A673 (cell line): ENCODE data around the gene CFAP300. TPM values are rescaled to one million over a fixed set of nuclear protein-coding genes. Genes with fewer than 3 reads are reported as not detected.

ENCODE experiments used
- BruUV-seq: library from RNA; stranded (reverse); fragments of 400-500 nt; replicated peaks from 2 replicates; lab custom pipeline; 2021; lab: Mats Ljungman, UMichigan
- CTCF ChIA-PET: fragments of 300-600 bp; sonication (Branson Sonifier 250); formaldehyde crosslinking; loops from one replicate; lab custom pipeline; 2022; ENCODE audit warnings: antibody characterized with exemption; lab: Charles Lee
- POLR2A ChIA-PET: fragments of 300-600 bp; sonication (Branson Sonifier 250); formaldehyde crosslinking; loops from one replicate; lab custom pipeline; 2022; ENCODE audit warnings: antibody characterized with exemption; ENCODE audit not compliant: low non-redundant PET; lab: Charles Lee
- DNase-seq: peaks from one replicate; pipeline ENCODE4 v3.0.0-alpha.2; 2015; ENCODE audit warnings: low spot score
- H3K27ac ChIP-seq: fragments of 200-600 bp; sonication (generic); 2 replicates; pipeline ENCODE4 v1.5.1; 2016; ENCODE audit warnings: mixed run types, low read depth, mild to moderate bottlenecking, mixed read lengths, antibody characterized with exemption, low read length; ENCODE audit not compliant: poor library complexity, severe bottlenecking
- H3K27me3 ChIP-seq: fragments of 200-600 bp; sonication (generic); replicated peaks from 2 replicates; pipeline ENCODE4 v1.6.1; 2017; ENCODE audit warnings: mixed run types, low read depth, mild to moderate bottlenecking, mixed read lengths, antibody characterized with exemption, low read length; ENCODE audit not compliant: insufficient read depth, poor library complexity
- H3K36me3 ChIP-seq: fragments of 200-600 bp; sonication (generic); 2 replicates; pipeline ENCODE4 v1.6.1; 2016; ENCODE audit warnings: mixed run types, mild to moderate bottlenecking, mixed read lengths, antibody characterized with exemption, low read length; ENCODE audit not compliant: insufficient read depth, poor library complexity, severe bottlenecking
- H3K4me1 ChIP-seq: fragments of 200-600 bp; sonication (generic); 2 replicates; pipeline ENCODE4 v1.6.1; 2017; ENCODE audit warnings: mixed run types, mild to moderate bottlenecking, mixed read lengths, antibody characterized with exemption, low read length; ENCODE audit not compliant: insufficient read depth, poor library complexity, severe bottlenecking
- H3K4me3 ChIP-seq: fragments of 200-600 bp; sonication (generic); 2 replicates; pipeline ENCODE4 v1.5.1; 2016; ENCODE audit warnings: low read depth, mixed run types, mild to moderate bottlenecking, mixed read lengths, low read length; ENCODE audit not compliant: poor library complexity, severe bottlenecking
- H3K9me3 ChIP-seq: fragments of 200-600 bp; sonication (generic); 2 replicates; pipeline ENCODE4 v1.6.1; 2016; ENCODE audit warnings: mixed run types, low read depth, mild to moderate bottlenecking, mixed read lengths, antibody characterized with exemption, low read length; ENCODE audit not compliant: poor library complexity, severe bottlenecking
- EZH2 ChIP-seq: fragments of 200-600 bp; sonication (generic); IDR thresholded peaks from 2 replicates; pipeline ENCODE4 v1.6.1; 2017; ENCODE audit warnings: borderline replicate concordance, low read depth, mild to moderate bottlenecking, mixed read lengths, antibody characterized with exemption, low read length; ENCODE audit not compliant: poor library complexity, severe bottlenecking
- intact Hi-C: fragments of 100-400 bp; cut with micrococcal nuclease; formaldehyde crosslinking; loops from one replicate; pipeline ENCODE4 v1.10.0; 2022; ENCODE audit not compliant: unreplicated experiment
- total RNA-seq: library from RNA; stranded (reverse); gene quantifications from 2 replicates; pipeline ENCODE4 v1.2.3, GENCODE V29; 2021
- TF ChIP-seq, protein P1 (sequence below): fragments of 300-800, 200-600 bp; sonication (generic); conservative IDR thresholded peaks from 2 replicates; pipeline ENCODE4 v1.5.1; 2017; ENCODE audit warnings: low read depth, mild to moderate bottlenecking, antibody characterized with exemption, low read length, moderate library complexity, mixed read lengths

Gene CFAP300
- total RNA-seq, 1 experiment from 2014 or later = 10.9 TPM

DNA sequence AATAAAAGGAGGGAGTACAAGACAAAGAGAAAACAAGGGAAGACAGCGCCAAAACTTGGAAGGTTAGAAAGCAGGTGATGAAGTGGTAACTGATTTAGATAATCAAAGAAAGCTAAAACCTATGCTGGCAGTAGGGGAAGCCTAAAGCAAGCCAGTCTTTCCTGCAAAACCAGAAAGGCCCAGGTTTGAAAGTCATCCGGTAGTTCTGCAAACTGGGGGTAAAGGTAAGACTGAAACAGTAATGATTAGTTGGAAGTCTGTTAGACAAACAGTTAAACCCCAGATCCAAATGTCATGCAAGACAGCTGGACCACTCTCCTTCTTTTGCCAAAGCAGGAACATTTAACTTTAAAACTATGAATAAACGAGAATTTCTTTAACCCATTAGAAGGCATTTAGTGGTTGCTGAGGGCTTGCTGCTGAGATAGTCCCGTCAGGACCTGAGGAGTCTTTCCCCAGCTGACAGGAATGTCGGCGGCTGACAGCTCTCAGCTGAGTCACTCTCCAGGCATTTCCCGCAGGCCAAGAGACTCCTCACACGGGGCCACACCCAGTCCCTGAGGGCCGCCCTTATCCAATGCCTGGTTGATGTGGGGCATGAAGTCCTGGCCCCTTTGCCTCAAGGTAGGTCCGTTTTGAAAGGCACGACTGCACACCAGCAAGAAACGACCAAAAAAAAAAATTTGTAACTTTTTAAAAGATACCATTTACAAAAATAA, 36.3 kb upstream of the CFAP300 start:
- intact Hi-C loops = loop anchor here (5.0 kb wide), 1 partner anchor 101 kb away; the partner anchor contains the start of gene YAP1
- no peak for TF ChIP-seq EZH2
- TF ChIP-seq, protein P1, sequence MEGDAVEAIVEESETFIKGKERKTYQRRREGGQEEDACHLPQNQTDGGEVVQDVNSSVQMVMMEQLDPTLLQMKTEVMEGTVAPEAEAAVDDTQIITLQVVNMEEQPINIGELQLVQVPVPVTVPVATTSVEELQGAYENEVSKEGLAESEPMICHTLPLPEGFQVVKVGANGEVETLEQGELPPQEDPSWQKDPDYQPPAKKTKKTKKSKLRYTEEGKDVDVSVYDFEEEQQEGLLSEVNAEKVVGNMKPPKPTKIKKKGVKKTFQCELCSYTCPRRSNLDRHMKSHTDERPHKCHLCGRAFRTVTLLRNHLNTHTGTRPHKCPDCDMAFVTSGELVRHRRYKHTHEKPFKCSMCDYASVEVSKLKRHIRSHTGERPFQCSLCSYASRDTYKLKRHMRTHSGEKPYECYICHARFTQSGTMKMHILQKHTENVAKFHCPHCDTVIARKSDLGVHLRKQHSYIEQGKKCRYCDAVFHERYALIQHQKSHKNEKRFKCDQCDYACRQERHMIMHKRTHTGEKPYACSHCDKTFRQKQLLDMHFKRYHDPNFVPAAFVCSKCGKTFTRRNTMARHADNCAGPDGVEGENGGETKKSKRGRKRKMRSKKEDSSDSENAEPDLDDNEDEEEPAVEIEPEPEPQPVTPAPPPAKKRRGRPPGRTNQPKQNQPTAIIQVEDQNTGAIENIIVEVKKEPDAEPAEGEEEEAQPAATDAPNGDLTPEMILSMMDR = no peak
- H3K27me3 ChIP-seq = no peaks in the 10 kb centered on the region
- DNase-seq = peak; percentile 91
- no peak overlapping the region for H3K27ac ChIP-seq
- H3K4me3 ChIP-seq = no peak overlapping the region
- no TSS peak for BruUV-seq
- CTCF ChIA-PET = interaction anchor here (0.7 kb wide), 1 partner anchor 150 kb away, joined by 3 read pairs; no protein-coding TSS in a partner anchor
- POLR2A ChIA-PET = no interaction called here
- peaks cover 8% of the 10 kb centered on the region for H3K4me1 ChIP-seq
- no peaks in the 10 kb centered on the region for H3K9me3 ChIP-seq
- H3K36me3 ChIP-seq = no peaks in the 10 kb centered on the region

DNA sequence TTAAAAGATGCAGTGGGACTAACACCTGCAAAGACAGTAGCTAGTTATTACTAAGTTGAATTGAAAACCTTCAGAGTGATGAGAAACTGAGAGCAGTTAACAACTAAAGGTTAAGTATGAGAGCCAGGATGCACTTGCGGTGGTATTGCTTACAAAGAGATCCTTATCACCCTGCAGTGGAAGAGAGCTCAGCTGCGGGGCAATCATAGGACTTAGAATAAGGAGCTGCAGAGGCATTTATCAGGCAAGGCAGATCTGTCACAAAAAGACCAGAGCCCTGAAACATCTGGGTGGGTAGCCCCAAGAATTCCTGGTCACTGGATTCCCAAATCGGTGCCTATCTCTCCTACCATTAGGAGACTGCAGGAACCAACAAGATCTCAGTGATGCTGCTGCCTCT, 34.3 kb upstream of the CFAP300 start:
- H3K4me3 ChIP-seq = no peak overlapping the region
- no peak for DNase-seq
- intact Hi-C loops = loop anchor here (5.0 kb wide), 1 partner anchor 99 kb away; the partner anchor contains the start of gene YAP1
- no peaks in the 10 kb centered on the region for H3K36me3 ChIP-seq
- no peak overlapping the region for H3K27ac ChIP-seq
- CTCF ChIA-PET = no interaction called here
- POLR2A ChIA-PET = no interaction called here
- no peaks in the 10 kb centered on the region for H3K9me3 ChIP-seq
- BruUV-seq = no TSS peak
- no peak for TF ChIP-seq EZH2
- TF ChIP-seq, protein P1 = no peak
- peaks cover 17% of the 10 kb centered on the region for H3K4me1 ChIP-seq
- no peaks in the 10 kb centered on the region for H3K27me3 ChIP-seq

DNA sequence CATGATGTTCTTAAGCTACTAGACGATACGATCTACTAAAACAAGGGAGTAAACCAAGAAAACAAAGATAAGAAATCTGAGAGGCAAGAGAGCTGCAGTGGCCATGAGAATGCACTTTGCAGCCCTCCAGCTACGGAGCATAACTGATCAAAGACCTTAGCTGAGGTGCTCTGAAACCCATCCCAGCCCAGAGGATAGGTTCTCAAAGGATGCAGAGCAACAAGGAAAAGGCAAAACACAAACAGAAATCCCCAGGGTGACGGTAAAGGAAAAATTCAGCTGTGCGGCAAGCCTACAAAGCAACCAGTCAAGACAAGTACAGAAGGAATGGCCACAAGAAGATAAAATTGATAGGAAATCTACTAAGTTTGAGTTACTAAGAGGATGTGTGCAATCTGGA, 32.5 kb upstream of the CFAP300 start:
- no TSS peak for BruUV-seq
- Histone ChIP-seq H3K9me3 (no peaks in the 10 kb centered on the region), H3K27me3 (no peaks in the 10 kb centered on the region), H3K27ac (no peak overlapping the region), H3K4me1 (peaks cover 21% of the 10 kb centered on the region), H3K4me3 (no peak overlapping the region), H3K36me3 (no peaks in the 10 kb centered on the region)
- intact Hi-C loops = loop anchor here (5.0 kb wide), 1 partner anchor 98 kb away; the partner anchor contains the start of gene YAP1
- CTCF ChIA-PET = interaction anchor here (0.7 kb wide), 1 partner anchor 154 kb away, joined by 4 read pairs; no protein-coding TSS in a partner anchor
- POLR2A ChIA-PET = no interaction called here
- no peak for TF ChIP-seq EZH2
- TF ChIP-seq, protein P1 = no peak
- DNase-seq = no peak
